GM21737 (cell line): Measurements from ENCODE around the gene PPIP5K2.
"Not testable (repeated sequence)": the region's sequence is repeated elsewhere in the genome, so short reads cannot be mapped to it uniquely, and the experiment has no call there.

Source experiments
- ATAC-seq: cut with Tn5 transposase; IDR thresholded peaks from one replicate; pipeline ENCODE4 v1.9.1; 2021; ENCODE audit warnings: mild to moderate bottlenecking, moderate library complexity; ENCODE audit not compliant: unreplicated experiment

Gene PPIP5K2

DNA sequence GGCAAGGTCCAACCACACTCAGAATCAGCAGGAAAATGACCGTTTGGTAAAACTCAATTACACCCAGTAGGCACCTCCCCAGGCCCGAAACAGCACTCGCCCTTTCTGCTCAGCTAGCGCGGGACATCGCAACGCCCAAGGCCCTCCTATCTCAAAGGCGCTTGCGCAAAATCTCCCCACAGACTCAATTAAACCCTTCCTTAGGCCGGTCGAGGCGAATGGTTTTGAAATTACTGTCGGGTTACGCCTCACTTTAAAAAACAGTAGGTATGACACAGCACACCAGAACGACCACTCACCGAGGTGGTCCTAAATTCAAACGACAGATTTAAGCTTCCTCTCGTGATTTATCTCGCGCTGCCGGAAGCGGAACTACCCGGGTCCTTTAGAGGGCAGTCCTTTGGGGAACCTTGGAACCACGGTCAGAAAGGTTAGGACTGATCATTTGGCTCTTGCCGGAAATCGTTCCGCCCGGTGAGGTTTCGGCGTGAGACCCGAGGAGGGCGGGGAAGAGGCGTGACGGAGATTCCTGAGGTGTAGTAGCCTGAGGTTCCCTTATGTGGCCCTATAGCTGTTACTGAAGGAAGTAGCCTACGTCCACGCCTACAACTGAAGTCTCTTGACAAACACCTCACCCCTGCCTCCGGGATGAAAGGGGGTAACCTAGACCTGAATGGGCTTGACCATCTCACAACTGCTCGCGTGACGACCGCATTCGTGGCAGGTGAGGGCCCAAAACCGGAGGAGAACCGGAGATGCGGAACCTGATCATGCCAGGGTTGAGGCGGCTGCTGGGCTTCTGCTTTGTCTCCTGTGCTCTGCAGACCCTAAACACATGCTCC lies at the start of gene PPIP5K2, which contains the start of gene GIN1:
TSS of gene PPIP5K2 (plus strand) at position 537 of the 842 bp plus-strand sequence. CDS start 9,289 bp downstream, outside the sequence.
TSS of gene GIN1 (minus strand) at position 374 of the 842 bp plus-strand sequence. CDS start 11,431 bp downstream, outside the sequence.
- peak; percentile 94 for ATAC-seq

DNA sequence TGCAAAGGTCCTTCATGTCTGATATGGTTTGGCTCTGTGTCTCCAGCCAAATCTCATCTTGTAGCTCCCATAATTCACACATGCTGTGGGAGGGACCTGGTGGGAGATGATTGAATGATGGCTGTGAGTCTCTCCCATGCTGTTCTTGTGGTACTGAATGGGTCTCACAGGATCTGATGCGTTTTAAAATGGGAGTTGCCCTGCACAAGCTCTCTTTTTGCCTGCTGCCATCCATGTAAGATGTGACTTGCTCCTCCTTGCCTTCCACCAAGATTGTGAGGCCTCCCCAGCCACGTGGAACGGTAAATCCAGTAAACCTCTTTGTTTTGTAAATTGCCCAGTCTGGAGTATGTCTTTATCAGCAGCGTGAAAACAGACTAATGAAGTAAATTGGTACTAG lies 46.6 kb upstream of the PPIP5K2 start:
- not testable (repeated sequence) for ATAC-seq

DNA sequence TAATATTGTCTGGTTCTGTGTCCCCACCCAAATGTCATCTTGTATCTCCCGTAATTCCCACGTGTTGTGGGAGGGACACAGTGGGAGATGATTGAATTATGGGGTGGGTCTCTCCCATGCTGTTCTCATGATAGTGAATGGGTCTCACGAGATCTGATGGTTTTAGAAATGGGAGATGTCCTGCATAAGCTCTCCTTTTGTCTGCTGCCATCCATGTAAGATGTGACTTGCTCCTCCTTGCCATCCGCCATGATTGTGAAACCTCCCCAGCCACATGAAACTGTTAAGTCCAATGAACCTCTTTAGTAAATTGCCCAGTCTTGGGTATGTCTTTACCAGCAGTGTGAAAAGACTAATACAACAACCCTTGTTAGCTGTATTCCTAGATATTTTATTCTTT lies 44.7 kb upstream of the PPIP5K2 start:
- ATAC-seq: no peak

DNA sequence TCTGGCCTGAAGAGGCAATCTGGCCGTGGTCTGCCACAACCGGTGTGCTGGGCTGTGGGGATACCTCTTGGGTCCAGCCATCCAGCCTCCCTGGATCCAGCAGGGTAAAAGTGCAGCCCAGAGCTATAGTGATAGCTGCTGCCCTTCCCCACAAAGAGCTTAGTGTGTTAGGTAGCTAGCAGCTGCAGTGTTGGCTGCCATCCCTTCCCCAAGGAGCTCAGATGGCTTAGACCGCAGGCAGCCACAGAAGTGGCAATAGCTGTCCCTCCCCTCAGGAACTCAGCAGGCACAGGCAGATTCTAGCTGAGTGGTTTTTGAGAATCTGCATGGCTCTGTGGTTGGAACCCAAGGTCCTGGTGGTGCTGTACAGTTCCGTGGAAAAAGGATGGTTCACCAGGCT lies 40.3 kb upstream of the PPIP5K2 start:
- no peak for ATAC-seq

DNA sequence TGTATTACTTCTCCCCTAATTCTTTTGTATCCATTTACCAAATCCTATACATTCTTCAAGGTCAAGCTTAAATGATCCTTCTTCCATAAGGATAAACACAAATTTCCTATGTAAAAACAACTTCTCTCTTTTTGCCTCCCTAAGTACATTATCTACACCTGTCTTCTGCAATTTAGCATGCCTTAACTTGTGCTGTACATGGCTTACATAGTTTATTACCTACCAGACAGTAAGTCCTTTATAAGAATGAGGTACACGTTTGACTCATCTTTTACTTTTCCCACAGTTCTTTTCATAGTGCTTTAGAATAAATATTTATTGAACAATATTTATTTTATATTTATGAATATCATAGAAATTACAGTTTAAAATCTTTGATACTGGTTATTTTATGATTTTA lies 33.6 kb upstream of the PPIP5K2 start:
- ATAC-seq: no peak

DNA sequence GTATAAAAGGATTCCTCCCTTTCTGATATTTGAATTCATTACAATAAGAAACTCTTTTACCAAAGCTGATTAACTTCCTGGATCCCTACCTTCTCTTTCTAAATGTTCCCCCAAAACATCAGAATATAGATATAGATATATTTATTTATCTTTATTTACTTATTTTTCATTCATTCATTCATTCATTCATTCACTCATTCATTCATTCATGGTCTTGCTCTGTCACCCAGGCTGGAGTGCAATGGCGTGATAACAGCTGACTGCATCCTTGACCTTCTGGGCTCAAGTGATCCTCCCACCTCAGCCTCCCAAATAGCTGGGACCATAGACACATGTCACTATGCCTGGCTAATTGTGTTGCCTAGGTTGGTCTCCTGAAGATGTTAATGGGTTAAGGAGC lies 30.8 kb upstream of the PPIP5K2 start:
- no peak for ATAC-seq

DNA sequence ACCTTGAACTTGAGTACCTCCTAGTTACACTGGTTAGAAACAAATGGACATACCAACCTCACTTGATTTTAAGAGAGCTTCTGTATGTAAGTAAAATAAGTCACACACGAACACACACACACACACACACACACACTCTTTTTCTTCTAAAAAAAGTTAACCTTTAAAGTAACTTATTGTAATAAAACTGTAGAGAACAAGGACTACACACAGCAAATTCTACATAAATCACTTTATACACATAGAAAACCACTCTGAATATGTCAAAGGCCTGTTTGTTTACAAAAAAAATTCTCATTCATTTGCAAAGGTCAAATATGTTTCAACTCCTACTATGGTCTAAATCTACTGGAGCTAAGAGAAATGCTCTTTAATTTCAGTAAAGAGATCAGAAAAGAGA lies 29.3 kb upstream of the PPIP5K2 start:
- no peak for ATAC-seq

DNA sequence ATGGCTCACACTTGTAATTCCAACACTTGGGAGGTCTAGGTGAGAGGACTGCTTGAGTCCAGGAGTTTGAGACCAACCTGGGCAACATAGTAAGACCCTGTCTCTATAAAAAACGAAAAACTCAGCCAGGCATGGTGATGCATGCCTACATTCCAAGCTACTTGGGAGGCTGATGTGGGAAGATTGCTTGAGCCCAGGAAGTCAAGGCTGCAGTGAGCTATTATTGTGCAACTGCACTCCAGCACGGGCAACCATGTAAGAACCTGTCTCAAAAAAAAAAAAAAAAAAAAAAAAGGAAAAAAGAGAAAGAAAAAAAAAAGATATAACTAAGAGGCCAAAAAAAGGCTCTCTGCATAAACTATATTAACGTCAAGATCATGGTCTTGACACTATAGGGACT lies 27.4 kb upstream of the PPIP5K2 start:
- ATAC-seq: no peak

DNA sequence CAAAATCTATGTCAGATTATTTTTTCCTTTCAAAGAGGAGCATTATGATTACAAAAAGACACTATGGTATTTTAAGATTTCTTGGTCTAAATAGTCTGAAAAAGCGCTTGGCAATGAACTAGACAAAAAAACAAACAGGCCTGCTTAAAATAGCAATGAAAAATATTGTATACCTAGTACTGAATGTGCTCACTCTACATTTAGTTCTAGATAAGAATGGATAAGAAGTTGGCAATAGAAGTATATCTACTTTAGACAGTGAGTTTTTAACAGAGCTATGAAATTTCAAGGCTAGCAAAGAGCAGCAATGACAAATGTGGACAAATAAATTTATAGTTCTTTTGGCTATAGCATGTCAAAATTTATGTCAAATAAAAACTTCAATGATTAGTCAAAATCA lies 26.4 kb upstream of the PPIP5K2 start:
- ATAC-seq: no peak

DNA sequence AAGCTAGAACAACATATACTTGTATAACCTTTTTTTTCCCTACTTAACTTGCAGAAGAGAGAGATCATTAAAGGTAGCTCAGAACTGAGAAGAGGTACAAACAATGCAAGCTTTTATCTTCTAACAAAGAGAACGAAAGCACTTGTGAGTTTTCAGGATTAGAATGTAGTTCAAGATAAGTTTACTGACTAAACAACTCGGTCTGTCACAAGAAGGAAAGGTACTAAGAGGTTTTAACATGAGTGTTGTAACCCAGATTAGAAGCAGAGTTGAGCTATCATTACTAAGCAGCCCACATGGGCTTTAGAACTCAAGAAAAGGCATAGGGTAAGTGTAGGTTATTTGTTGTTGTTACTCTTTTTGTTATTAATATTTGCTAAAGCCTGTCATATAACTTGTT lies 25.4 kb upstream of the PPIP5K2 start:
- ATAC-seq: no peak

DNA sequence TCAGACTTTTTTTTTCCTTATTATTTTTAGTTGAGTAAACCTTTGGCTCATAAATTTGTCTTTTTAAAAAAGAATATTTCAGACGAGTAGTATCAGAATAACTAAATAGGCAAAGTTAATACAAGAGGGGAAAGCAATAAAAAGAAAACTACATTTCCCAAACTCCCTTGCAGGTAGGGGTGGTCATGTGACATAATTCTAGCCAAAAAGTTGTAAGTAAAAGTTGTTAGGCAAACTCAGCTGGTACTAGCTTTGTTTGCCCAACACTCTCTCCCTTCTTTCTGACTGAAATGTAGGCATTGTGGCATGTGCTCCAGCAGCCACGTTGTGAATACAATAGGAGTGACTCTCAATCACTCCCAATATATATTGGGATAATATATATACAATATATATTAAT lies 21.1 kb upstream of the PPIP5K2 start:
- no peak for ATAC-seq

DNA sequence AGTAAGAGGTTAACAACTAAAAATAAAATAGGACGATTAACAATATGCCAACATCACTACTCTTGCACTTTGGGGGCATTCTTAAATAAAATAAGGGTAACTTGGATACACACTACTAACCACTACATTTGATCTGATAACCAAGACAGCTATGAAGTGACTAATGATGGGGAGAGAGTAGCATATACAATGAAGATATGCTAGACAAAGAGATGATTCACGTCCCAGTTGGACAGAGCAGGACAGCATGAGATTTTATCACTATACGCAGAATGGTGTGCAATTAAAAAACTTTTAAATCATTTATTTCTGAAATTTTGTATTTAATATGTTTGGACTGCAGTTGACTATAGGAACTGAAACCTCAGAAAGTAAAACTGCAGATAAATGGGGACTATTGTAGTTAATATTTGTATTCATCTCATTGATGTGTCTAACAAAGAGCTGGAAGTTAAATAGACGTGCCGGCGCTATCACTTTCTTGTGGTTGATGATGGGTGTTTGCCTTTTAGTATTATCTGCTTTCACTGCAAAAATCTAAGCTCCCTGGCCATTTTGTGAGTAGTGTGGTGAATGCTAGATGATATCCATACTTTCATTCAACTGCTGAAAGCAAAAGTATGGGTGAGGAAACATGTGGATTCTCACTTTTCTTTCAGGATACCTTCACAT lies 18.9 kb upstream of the PPIP5K2 start:
- ATAC-seq: no peak

DNA sequence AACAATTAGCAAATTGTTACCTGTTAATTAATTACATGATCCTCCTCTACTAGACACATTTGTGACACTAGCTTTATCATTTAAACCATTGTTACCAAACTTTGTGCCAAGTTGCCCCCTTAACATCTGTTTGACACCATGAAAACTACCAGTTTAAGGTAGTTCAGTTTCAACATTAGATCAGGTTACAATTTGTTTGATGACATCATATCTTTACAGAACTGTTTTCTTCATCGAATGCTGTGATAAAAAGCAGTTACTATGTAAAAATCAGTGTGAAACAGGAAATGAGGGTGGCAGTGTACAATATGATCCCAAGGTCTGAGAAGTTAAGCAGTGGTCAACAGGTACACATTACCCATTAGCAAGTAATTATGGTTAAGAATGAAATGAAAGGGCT lies 17.9 kb upstream of the PPIP5K2 start:
- ATAC-seq: no peak

DNA sequence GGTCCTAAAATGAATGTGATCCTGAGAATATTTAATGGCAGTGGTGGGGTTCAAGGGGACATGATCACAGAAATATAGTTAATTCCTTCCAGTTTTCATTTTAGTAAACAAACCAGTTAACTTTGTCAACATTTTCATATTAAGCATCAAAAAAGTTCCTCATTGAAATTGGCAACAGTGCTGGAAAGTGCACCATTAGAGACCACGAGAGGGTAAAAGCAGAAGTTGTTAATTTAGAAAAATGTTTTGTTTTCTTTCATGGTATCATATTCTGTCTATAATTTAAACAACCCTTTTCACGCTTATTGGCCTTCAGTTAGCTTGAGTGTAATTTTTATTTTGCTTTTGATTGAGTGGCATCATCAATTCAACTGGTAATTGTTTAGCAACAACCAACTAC lies 12.0 kb upstream of the PPIP5K2 start:
- ATAC-seq: no peak

DNA sequence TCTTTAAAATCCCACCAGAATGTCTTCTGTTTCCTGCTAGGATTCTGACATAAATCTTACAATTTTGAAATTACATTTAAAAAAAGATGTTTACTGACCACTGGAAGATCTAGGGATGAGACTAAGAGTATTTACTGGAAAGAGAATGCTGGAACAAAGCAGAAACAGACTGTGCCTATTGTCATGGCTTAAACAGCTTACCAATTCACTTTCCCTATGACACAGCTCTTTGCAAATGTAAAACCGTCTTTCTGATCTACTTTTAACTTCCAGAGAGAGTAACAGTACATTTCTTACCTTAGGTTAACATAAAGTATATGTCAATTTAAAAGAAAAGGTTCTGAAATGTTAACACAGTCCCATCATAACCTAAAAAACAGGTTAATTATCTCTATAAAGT lies 10.8 kb upstream of the PPIP5K2 start:
- ATAC-seq: no peak

DNA sequence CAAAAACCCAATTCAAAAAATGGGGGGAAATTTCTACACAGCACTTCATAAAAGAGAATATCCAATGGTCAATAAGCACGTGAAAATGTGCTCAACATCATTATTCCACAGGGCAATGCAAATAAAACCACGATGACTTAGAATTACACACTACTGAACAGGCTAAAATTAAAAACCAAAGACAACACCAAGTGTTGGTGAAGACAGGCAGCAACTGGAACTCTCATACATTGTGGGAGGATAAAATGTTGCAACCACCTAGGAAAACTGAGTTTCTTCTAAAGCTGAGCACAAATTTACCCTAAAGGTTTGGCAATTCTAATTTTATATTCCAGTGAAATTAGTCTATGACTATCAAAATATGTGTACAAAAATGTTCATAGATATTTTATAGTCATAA lies 9.7 kb upstream of the PPIP5K2 start:
- ATAC-seq: no peak

DNA sequence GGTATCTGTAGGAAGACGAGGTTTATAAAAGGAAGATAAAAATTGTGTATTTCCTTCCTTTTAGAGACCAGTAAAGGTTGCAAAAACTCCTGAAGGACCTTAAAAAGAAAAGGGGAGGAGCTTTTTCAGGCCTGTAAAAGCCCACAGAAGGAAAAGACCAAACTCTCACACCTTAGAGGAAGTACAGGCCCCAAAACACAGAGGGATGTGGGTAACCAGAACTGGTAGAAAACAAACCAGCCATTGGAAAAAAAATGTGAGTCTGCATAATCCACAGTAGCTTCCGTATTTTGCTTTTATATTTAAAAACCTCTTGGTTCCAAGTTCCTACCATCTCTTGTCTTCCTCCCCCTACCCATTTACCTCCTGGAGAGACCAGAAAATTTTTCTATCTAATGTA lies 8.6 kb upstream of the PPIP5K2 start:
- ATAC-seq: no peak

DNA sequence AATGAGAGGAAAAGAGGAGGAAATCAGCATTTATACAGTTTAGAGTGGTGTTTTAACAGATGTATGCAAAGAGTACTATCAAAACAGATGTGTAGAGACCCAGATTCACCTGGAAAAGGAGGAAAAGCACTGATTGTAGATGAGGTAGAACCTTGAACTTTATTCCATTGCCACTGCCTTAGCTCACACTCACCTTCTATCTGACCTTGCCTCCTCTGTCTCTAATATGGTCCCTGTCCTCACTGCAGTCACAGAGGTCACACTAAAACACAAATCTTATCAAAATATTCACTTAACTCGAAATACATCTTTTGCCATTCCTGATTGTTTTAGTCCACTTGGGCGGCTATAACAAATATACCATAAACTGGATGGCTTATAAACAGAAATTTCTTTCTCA lies 7.2 kb upstream of the PPIP5K2 start:
- ATAC-seq: no peak

DNA sequence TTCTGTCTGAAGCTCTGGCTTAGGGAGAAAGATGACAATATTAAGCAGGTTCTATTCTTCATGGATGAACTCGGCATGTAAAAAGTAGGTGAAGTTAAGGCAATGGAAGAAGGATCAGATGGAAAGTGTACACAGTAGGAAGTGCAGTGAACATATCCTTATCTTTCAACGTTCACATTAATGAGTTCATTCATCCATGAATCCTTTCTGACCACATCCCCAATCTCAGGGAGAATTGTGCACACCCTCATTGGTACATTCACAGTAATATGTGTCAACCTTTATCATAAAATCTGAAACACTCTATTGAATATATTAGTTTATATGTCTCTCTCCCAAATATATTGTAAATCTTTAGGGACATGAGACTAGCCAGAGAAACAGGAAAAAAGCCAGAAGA lies 5.7 kb upstream of the PPIP5K2 start:
- no peak for ATAC-seq

DNA sequence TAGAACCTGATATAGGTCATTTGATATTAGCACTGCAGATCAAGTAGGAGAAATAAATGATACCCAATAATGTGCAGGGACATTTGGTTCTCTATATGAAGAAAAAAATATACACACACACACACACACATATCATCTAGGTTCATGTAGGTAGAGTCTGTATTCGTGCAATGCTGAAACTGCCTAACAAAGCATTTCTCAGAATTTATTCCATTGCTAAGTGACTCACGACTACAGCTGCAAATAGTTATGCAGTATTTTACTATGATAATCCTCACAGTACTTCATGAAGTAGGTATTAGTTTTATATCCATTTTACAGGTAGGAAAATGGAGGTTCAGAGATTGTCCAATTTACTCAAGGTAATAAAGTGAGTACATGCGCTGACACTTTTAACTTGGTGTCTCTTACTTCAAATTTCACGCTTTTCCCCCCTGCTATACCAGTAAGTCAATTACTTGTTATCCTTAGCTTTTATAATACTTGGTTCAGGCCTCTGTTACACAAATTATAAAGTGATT lies 2.6 kb upstream of the PPIP5K2 start:
- no peak for ATAC-seq

DNA sequence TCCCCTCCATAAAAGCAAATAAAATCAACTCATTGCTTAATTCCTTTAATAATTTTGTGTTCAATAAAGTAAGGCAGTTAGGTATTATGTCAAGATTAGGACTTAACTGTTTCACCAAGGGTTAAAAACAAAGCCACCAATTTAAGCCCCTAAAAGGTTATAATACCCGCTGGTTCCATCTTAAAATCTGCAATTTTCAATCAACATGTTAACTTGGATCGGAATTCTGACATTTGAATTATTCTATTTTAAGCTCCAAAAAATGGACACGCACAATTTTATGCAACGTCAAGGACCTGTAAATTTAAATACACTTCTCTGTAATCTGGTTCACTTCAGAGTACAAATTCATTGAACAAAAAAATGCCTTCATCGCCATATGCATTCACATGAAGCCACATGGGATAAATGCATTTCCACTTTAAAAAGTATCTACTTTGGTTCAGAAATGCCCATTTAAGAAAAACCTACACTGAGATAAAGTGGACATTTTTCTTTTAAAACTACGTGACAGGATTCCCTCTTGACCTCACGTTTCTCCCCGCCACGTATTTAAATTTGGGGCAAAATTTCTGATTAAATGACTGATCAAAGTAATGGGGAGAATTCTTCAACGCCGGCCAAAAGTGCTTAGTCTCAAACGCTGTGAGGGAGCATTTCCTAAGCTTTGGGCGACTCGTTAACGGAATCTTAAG lies 884 bp upstream of the PPIP5K2 start:
- ATAC-seq: no peak
